NB4 (cell line): Measurements from ENCODE around the gene PLEKHH3.
"Not testable (repeated sequence)": the region's sequence is repeated elsewhere in the genome, so short reads cannot be mapped to it uniquely, and the experiment has no call there.

Experiments
- DNase-seq: peaks from one replicate; pipeline ENCODE4 v3.0.0; 2010; ENCODE audit warnings: low read depth
- H3K4me3 ChIP-seq: one replicate; pipeline ENCODE4 v1.5.1; 2011; ENCODE audit warnings: mild to moderate bottlenecking, low read depth, low read length, moderate library complexity
- CTCF ChIP-seq: IDR thresholded peaks from one replicate; pipeline ENCODE4 v1.5.1; 2012; ENCODE audit warnings: low read depth, low read length
- MAX ChIP-seq: IDR thresholded peaks from 2 replicates; pipeline ENCODE4 v1.6.1; 2011; ENCODE audit warnings: low read depth, low read length
- MYC ChIP-seq: IDR thresholded peaks from 2 replicates; pipeline ENCODE4 v1.6.1; 2011; ENCODE audit warnings: low read depth, low read length
- POLR2A ChIP-seq: IDR thresholded peaks from 2 replicates; pipeline ENCODE4 v1.6.1; 2011; ENCODE audit warnings: mild to moderate bottlenecking; ENCODE audit not compliant: insufficient read length; ENCODE audit errors: extremely low read depth

PLEKHH3 gene

GRCh38 chr17:42639525-42640113 is 37.2 kb downstream of the PLEKHH3 start:
- TF ChIP-seq MYC = no peak
- no peak for TF ChIP-seq MAX
- TF ChIP-seq CTCF = no peak
- no peak for TF ChIP-seq POLR2A
- no peak overlapping the region for H3K4me3 ChIP-seq
- DNase-seq = peak; percentile 26

GRCh38 chr17:42632949-42633444 is 43.8 kb downstream of the PLEKHH3 start:
- TF ChIP-seq MYC = no peak
- TF ChIP-seq MAX = no peak
- no peak for TF ChIP-seq CTCF
- no peak for TF ChIP-seq POLR2A
- DNase-seq = no peak
- no peak overlapping the region for H3K4me3 ChIP-seq

GRCh38 chr17:42629411-42630009 is 47.3 kb downstream of the PLEKHH3 start:
- no peak overlapping the region for H3K4me3 ChIP-seq
- TF ChIP-seq MAX = no peak
- no peak for TF ChIP-seq MYC
- TF ChIP-seq CTCF = no peak
- no peak for TF ChIP-seq POLR2A
- DNase-seq = peak; percentile 62

- H3K4me3 ChIP-seq, DNase-seq: not testable (repeated sequence)
These were observed 49.6 kb downstream of the PLEKHH3 start for GRCh38 chr17:42627032-42627764.

- H3K4me3 ChIP-seq = no peak overlapping the region
- TF ChIP-seq CTCF = peak; percentile 7
- TF ChIP-seq MAX = no peak
- no peak for DNase-seq
These were observed 52.8 kb downstream of the PLEKHH3 start for GRCh38 chr17:42623732-42624596.

- no peak for DNase-seq
- no peak overlapping the region for H3K4me3 ChIP-seq
- TF ChIP-seq POLR2A = no peak
- no peak for TF ChIP-seq CTCF
- TF ChIP-seq MAX = no peak
- TF ChIP-seq MYC = no peak
These were observed 53.5 kb downstream of the PLEKHH3 start for GRCh38 chr17:42623271-42623670.

- DNase-seq, H3K4me3 ChIP-seq: not testable (repeated sequence)
These were observed 54.8 kb downstream of the PLEKHH3 start for GRCh38 chr17:42621987-42622386.
